HL-60 (cell line): ENCODE measurements around the gene UBR4.

Experiments
- GABPA ChIP-seq: IDR thresholded peaks from 2 replicates; pipeline ENCODE4 v1.6.1; 2012; ENCODE audit warnings: low read depth
- POLR2AphosphoS5 ChIP-seq: IDR thresholded peaks from 2 replicates; pipeline ENCODE4 v1.6.1; 2012; ENCODE audit warnings: low read depth
- SPI1 ChIP-seq: IDR thresholded peaks from 2 replicates; pipeline ENCODE4 v1.6.1; 2012; ENCODE audit warnings: low read depth, mild to moderate bottlenecking, borderline replicate concordance
- TF ChIP-seq, protein P1 (sequence below): IDR thresholded peaks from one replicate; pipeline ENCODE4 v1.5.1; 2011; ENCODE audit warnings: low read length, control low read depth, inconsistent platforms; ENCODE audit not compliant: insufficient read depth
- TF ChIP-seq, protein P2 (sequence below): IDR thresholded peaks from 2 replicates; pipeline ENCODE4 v1.6.1; 2012; ENCODE audit warnings: low read depth; ENCODE audit not compliant: insufficient replicate concordance

DNA sequence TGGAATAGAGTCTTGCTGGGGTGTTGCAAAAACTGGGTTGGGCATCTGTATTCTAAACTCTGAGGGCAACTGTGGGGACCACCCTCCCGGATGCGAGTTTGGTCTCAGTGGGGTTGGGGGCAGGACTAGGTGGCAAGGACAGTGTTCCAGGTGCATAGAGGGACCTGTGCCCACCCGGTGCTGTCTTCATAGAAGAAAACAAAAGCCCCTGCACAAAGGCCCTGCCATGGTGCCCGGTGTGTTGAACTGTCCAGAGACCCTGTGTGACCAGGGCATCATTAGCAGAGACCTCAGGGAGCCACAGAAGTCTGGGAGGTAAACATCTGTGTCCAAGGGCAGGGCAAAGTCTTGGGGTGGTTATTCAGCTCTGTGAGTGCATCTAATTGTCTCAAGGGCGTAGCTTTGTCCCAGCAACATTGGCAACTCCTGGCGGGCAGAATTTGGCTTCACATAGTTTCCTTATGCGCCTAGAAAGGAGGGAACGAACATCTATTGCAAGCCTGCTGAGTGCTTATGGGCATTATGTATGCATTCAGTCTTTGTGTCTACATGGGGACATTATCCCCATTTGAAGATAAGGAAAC is 181.4 kb downstream of the UBR4 start:
- TF ChIP-seq, protein P1, sequence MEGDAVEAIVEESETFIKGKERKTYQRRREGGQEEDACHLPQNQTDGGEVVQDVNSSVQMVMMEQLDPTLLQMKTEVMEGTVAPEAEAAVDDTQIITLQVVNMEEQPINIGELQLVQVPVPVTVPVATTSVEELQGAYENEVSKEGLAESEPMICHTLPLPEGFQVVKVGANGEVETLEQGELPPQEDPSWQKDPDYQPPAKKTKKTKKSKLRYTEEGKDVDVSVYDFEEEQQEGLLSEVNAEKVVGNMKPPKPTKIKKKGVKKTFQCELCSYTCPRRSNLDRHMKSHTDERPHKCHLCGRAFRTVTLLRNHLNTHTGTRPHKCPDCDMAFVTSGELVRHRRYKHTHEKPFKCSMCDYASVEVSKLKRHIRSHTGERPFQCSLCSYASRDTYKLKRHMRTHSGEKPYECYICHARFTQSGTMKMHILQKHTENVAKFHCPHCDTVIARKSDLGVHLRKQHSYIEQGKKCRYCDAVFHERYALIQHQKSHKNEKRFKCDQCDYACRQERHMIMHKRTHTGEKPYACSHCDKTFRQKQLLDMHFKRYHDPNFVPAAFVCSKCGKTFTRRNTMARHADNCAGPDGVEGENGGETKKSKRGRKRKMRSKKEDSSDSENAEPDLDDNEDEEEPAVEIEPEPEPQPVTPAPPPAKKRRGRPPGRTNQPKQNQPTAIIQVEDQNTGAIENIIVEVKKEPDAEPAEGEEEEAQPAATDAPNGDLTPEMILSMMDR, result no peak
- TF ChIP-seq POLR2AphosphoS5, result no peak
- TF ChIP-seq, protein P2, sequence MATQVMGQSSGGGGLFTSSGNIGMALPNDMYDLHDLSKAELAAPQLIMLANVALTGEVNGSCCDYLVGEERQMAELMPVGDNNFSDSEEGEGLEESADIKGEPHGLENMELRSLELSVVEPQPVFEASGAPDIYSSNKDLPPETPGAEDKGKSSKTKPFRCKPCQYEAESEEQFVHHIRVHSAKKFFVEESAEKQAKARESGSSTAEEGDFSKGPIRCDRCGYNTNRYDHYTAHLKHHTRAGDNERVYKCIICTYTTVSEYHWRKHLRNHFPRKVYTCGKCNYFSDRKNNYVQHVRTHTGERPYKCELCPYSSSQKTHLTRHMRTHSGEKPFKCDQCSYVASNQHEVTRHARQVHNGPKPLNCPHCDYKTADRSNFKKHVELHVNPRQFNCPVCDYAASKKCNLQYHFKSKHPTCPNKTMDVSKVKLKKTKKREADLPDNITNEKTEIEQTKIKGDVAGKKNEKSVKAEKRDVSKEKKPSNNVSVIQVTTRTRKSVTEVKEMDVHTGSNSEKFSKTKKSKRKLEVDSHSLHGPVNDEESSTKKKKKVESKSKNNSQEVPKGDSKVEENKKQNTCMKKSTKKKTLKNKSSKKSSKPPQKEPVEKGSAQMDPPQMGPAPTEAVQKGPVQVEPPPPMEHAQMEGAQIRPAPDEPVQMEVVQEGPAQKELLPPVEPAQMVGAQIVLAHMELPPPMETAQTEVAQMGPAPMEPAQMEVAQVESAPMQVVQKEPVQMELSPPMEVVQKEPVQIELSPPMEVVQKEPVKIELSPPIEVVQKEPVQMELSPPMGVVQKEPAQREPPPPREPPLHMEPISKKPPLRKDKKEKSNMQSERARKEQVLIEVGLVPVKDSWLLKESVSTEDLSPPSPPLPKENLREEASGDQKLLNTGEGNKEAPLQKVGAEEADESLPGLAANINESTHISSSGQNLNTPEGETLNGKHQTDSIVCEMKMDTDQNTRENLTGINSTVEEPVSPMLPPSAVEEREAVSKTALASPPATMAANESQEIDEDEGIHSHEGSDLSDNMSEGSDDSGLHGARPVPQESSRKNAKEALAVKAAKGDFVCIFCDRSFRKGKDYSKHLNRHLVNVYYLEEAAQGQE, result no peak
- TF ChIP-seq GABPA, result no peak
- no peak for TF ChIP-seq SPI1
